ENCODE measurements around the gene C1QTNF5. TPM values are rescaled to one million over a fixed set of nuclear protein-coding genes. Genes with fewer than 3 reads are reported as not detected.

Gene C1QTNF5
- total RNA-seq, 1 experiment from 2014 or later, result not detected

- TF ChIP-seq CTCF (IDR thresholded peaks at IDR 0.05 in 2 of 3, conservative IDR thresholded peaks at IDR 0.05 in 1 of 3; ENCODE audit: borderline replicate concordance in 1 of 3, insufficient read depth in 1 of 3, low read depth in 2 of 3, low read length in 2 of 3) (no peak), SIN3A (IDR thresholded peaks at IDR 0.05; ENCODE audit: low read depth) (no peak), ZFX (IDR thresholded peaks at IDR 0.05) (no peak), ZNF274 (IDR thresholded peaks at IDR 0.05; ENCODE audit: low read depth, low read length) (no peak)
Observed at GRCh38 chr11:119342023-119342300, 1.3 kb upstream of the C1QTNF5 start (continued).

DNA sequence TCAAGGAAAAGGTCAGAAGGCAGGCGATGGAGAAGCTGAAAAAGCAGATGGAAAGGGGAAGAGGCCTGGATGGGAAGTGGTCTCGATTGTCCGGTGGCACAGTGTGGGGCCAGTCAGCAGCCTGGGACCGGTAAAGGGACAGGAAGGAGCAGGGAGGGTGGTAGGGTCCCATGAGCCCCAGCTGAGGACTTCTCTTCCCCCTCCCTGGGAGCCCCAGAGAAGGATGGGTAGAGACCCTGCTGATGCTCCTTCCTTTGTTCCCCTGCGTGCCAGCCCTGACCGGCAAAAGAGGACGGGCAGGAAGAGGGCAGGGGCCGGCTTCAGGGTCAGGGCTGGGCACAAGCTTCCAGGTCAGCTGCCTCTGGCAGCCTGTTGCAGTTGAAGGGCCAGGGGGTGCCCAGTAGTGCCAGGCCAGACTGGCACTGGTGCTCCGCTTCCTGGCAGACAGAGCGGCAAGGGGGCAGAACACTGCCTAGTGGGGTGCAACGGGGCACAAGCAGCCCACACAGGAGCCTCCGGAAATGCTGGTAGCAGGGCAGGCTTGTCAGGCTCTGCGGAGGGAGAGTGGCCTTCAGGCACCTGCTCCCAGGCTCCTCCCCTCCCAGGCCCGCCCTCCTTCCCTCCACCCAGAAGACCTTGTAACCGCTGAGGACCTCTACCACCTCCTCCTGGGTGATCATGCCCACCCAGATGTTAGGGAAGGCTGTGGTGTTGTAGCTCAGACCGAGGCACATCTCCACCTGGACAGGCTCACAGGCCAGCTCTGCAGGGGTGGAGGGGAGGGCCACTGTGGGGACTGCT, 739 bp upstream of the C1QTNF5 start:
- Histone ChIP-seq H3K9ac (ENCODE audit: low read length) (no peak overlapping the region), H3K79me2 (ENCODE audit: insufficient read depth, low read length) (peaks cover 10% of the 10 kb centered on the region), H3K27me3 (ENCODE audit: insufficient read depth, low read length) (no peaks in the 10 kb centered on the region), H2AFZ (ENCODE audit: low read depth, low read length, poor library complexity, severe bottlenecking) (no peak overlapping the region), H3K9me3 (ENCODE audit: control insufficient read depth in 1 of 2, insufficient read depth in 1 of 2, low read depth in 1 of 2, low read length in 2 of 2) (no peaks in the 10 kb centered on the region), H3K4me3 (replicated peaks in 1 of 2; ENCODE audit: low read depth in 1 of 2, low read length in 2 of 2) (no peak overlapping the region), H3K9me2 (ENCODE audit: insufficient read depth) (no peaks in the 10 kb centered on the region), H3K4me1 (ENCODE audit: control insufficient read depth in 1 of 2, insufficient read depth in 2 of 2, low read length in 2 of 2) (peaks cover 0 to 34% of the 10 kb centered on the region in 2 experiments; a peak in 3 of 4 replicates), H4K20me1 (ENCODE audit: insufficient read depth) (no peaks in the 10 kb centered on the region), H3K36me3 (ENCODE audit: control insufficient read depth in 1 of 2, insufficient read depth in 2 of 2, low read length in 2 of 2) (peaks cover 0 to 9% of the 10 kb centered on the region in 2 experiments; a peak in 1 of 4 replicates), H3K27ac (ENCODE audit: low read depth, low read length) (no peak overlapping the region), H3K4me2 (ENCODE audit: low read length) (no peak overlapping the region)
- RAD21 ChIA-PET (ENCODE audit: low non-redundant PET in 1 of 2, low total read pairs in 2 of 2, uncharacterized antibody in 2 of 2, unreplicated experiment in 2 of 2), result no interaction called here
- no TSS peak for BruUV-seq (replicated peaks)
- POLR2A ChIA-PET, result no interaction called here
- TF ChIP-seq EZH2 (IDR thresholded peaks at IDR 0.05), result no peak
- no peak for TF ChIP-seq EGR1 (IDR thresholded peaks at IDR 0.05; ENCODE audit: low read depth)
- TF ChIP-seq ZFX (IDR thresholded peaks at IDR 0.05), result no peak
- TF ChIP-seq POLR2A (IDR thresholded peaks at IDR 0.05; ENCODE audit: borderline replicate concordance, extremely low read depth, insufficient read depth, insufficient read length), result no peak
- TF ChIP-seq SRF (IDR thresholded peaks at IDR 0.05; ENCODE audit: low read depth), result no peak
- TF ChIP-seq CBX3 (IDR thresholded peaks at IDR 0.05; ENCODE audit: low read depth), result no peak
- CTCF ChIA-PET, result interaction anchor here (1.2 to 1.6 kb wide), 4 partner anchors 13 to 135 kb away, joined by 4 to 10 read pairs (median 8); partner anchors contain the start of gene CBL
- intact Hi-C loops (cut with micrococcal nuclease), result no loop called here
- DNase-seq (ENCODE audit: low read depth, low spot score), result no peak
- no peak for ATAC-seq
